Keratinocyte (primary cell): ENCODE results near the gene COMMD4. TPM values are rescaled to one million over a fixed set of nuclear protein-coding genes. Genes with fewer than 3 reads are reported as not detected.
"Not testable (repeated sequence)": the region's sequence is repeated elsewhere in the genome, so short reads cannot be mapped to it uniquely, and the experiment has no call there.

Experiments used
- DNase-seq: peaks from one replicate; pipeline ENCODE4 v3.0.0-alpha.2; 2011; ENCODE audit warnings: low read depth, missing footprints, low spot score
- FAIRE-seq: peaks from 2 replicates; lab custom pipeline; 2011; peaks lifted over from hg19 to GRCh38; lab: Jason Lieb, UNC
- H2AFZ ChIP-seq: 2 replicates; pipeline ENCODE4 v1.6.0; 2012; ENCODE audit warnings: low read length, control low read depth, inconsistent platforms; ENCODE audit not compliant: control insufficient read depth
- H3K27ac ChIP-seq: 2 replicates; pipeline ENCODE4 v1.5.1; 2011; ENCODE audit warnings: low read length; ENCODE audit not compliant: control insufficient read depth, insufficient read depth
- H3K27me3 ChIP-seq: 3 replicates; pipeline ENCODE4 v1.6.0; 2011; ENCODE audit warnings: low read length; ENCODE audit not compliant: control insufficient read depth, insufficient read depth; ENCODE audit errors: extremely low read depth
- H3K36me3 ChIP-seq, 2 experiments: 2 replicates in 1 of 2; 3 replicates in 1 of 2; pipeline ENCODE4 v1.5.1; 2011; ENCODE audit warnings: low read length in 2 of 2, mild to moderate bottlenecking in 1 of 2; ENCODE audit not compliant: control insufficient read depth in 2 of 2, insufficient read depth in 2 of 2; ENCODE audit errors: extremely low read depth in 1 of 2
- H3K4me1 ChIP-seq: 3 replicates; pipeline ENCODE4 v1.5.1; 2011; ENCODE audit warnings: low read length; ENCODE audit not compliant: control insufficient read depth, insufficient read depth; ENCODE audit errors: extremely low read depth
- H3K4me2 ChIP-seq: 3 replicates; pipeline ENCODE4 v1.6.0; 2011; ENCODE audit warnings: low read depth, low read length; ENCODE audit not compliant: control insufficient read depth, insufficient read depth; ENCODE audit errors: extremely low read depth
- H3K4me3 ChIP-seq, 3 experiments: fragments of 200-600 bp in 1 of 3; sonication (generic) in 1 of 3; 2 replicates in 2 of 3; 3 replicates in 1 of 3; pipeline ENCODE4 v1.5.1; 2011 to 2016; ENCODE audit warnings: low read length in 3 of 3, mild to moderate bottlenecking in 3 of 3, control low read depth in 2 of 3, inconsistent platforms in 1 of 3, low read depth in 1 of 3, mixed read lengths in 1 of 3, mixed run types in 1 of 3, moderate library complexity in 1 of 3; ENCODE audit not compliant: control insufficient read depth in 2 of 3, insufficient read depth in 2 of 3; ENCODE audit errors: extremely low read depth in 1 of 3
- H3K79me2 ChIP-seq: 2 replicates; pipeline ENCODE4 v1.6.0; 2012; ENCODE audit warnings: low read length; ENCODE audit not compliant: control insufficient read depth, insufficient read depth
- H3K9ac ChIP-seq: 3 replicates; pipeline ENCODE4 v1.6.0; 2011; ENCODE audit warnings: low read length; ENCODE audit not compliant: control insufficient read depth, insufficient read depth; ENCODE audit errors: extremely low read depth
- H3K9me1 ChIP-seq: 3 replicates; pipeline ENCODE4 v1.6.0; 2011; ENCODE audit warnings: low read length; ENCODE audit not compliant: control insufficient read depth, insufficient read depth; ENCODE audit errors: extremely low read depth
- H3K9me3 ChIP-seq: 2 replicates; pipeline ENCODE4 v1.5.1; 2012; ENCODE audit warnings: low read depth, low read length; ENCODE audit not compliant: control insufficient read depth
- H4K20me1 ChIP-seq: 3 replicates; pipeline ENCODE4 v1.6.0; 2011; ENCODE audit warnings: low read length; ENCODE audit not compliant: control insufficient read depth, insufficient read depth; ENCODE audit errors: extremely low read depth
- CTCF ChIP-seq, 3 experiments: IDR thresholded peaks in 1 of 3; conservative IDR thresholded peaks in 1 of 3; optimal IDR thresholded peaks in 1 of 3; 2 replicates in 2 of 3; 3 replicates in 1 of 3; pipeline versions ENCODE3 to v1.5.1; 2011; ENCODE audit warnings: low read length in 3 of 3, mild to moderate bottlenecking in 3 of 3, moderate library complexity in 2 of 3, control low read depth in 1 of 3, inconsistent platforms in 1 of 3; ENCODE audit not compliant: insufficient read depth in 2 of 3; ENCODE audit errors: extremely low read depth in 1 of 3
- EZH2 ChIP-seq: IDR thresholded peaks from one replicate; pipeline ENCODE4 v1.6.1; 2012; ENCODE audit warnings: inconsistent platforms, mild to moderate bottlenecking, low read length, moderate library complexity
- dilution Hi-C: fragments of 300-500 bp; cut with MboI; formaldehyde crosslinking; loops from one replicate; pipeline ENCODE4 v1.7.0; 2020; ENCODE audit warnings: low sequenced_read_pairs; ENCODE audit not compliant: extremely low pct_ligation_motif_present
- polyA plus RNA-seq, 5 experiments: library from polyadenylated mRNA; depleted of rRNA in 3 of 5; stranded (reverse) in 3 of 5; stranded (forward) in 1 of 5; unstranded in 1 of 5; fragments of >200 nt; gene quantifications; 1 replicate in 1 of 5; 2 replicates in 3 of 5; 3 replicates in 1 of 5; pipeline versions ENCODE4 v1.2.1 to v1.2.3, GENCODE V29; 2011 to 2012; ENCODE audit warnings: missing spikeins in 2 of 5, low read depth in 1 of 5, low replicate concordance in 1 of 5

COMMD4 gene
- polyA plus RNA-seq, 1 donor (not counting 4 experiments of a cell fraction or from before 2014, with no cell fraction given), result 48.2 TPM

GRCh38 chr15:75342221-75342620 is 6.4 kb downstream of the COMMD4 start:
- dilution Hi-C loops, result no loop called here
- H3K4me3 ChIP-seq, result no peak overlapping the region
- no peak overlapping the region for H3K27ac ChIP-seq
- peaks cover 0 to 8% of the 10 kb centered on the region in 2 experiments for H3K36me3 ChIP-seq
- H4K20me1 ChIP-seq, result no peaks in the 10 kb centered on the region
- no peak for DNase-seq
- no peak for FAIRE-seq
- H3K27me3 ChIP-seq, result peaks cover 5% of the 10 kb centered on the region
- no peaks in the 10 kb centered on the region for H3K4me1 ChIP-seq
- H3K4me2 ChIP-seq, result no peak overlapping the region
- no peak for TF ChIP-seq EZH2
- H2AFZ ChIP-seq, result no peak overlapping the region
- no peaks in the 10 kb centered on the region for H3K79me2 ChIP-seq
- H3K9ac ChIP-seq, result no peak overlapping the region
- H3K9me1 ChIP-seq, result no peaks in the 10 kb centered on the region
- no peaks in the 10 kb centered on the region for H3K9me3 ChIP-seq

- H3K9ac ChIP-seq, FAIRE-seq, H3K79me2 ChIP-seq, H3K4me2 ChIP-seq, H3K9me3 ChIP-seq, H3K36me3 ChIP-seq, H3K27ac ChIP-seq, DNase-seq, H3K9me1 ChIP-seq, dilution Hi-C loops, H3K4me3 ChIP-seq, H4K20me1 ChIP-seq, H2AFZ ChIP-seq, H3K4me1 ChIP-seq: not testable (repeated sequence)
- peaks cover 12% of the 10 kb centered on the region for H3K27me3 ChIP-seq
Measured at GRCh38 chr15:75343953-75344352, 8.1 kb downstream of the COMMD4 start.

- peaks cover 0 to 3% of the 10 kb centered on the region in 2 experiments for H3K36me3 ChIP-seq
- no peaks in the 10 kb centered on the region for H3K9me3 ChIP-seq
- peak within 1 kb of the TSS; percentile 61 for H3K9ac ChIP-seq
Measured at GRCh38 chr15:75346796-75347221, 10.9 kb downstream of the COMMD4 start, which contains the start of gene NEIL1. Gene NEIL1 (plus strand): TSS chr15:75347039. CDS start chr15:75348906, 1,867 bp downstream.

More at GRCh38 chr15:75346796-75347221, 10.9 kb downstream of the COMMD4 start, which contains the start of gene NEIL1:
- H3K79me2 ChIP-seq, result no peaks in the 10 kb centered on the region
- peak within 1 kb of the TSS; percentile 70 to 78 (median 72) for H3K4me3 ChIP-seq
- dilution Hi-C loops, result no loop called here
- H3K4me1 ChIP-seq, result peaks cover 7% of the 10 kb centered on the region
- H3K9me1 ChIP-seq, result no peaks in the 10 kb centered on the region
- H3K27me3 ChIP-seq, result peaks cover 12% of the 10 kb centered on the region
- H3K27ac ChIP-seq, result no peak within 1 kb of the TSS
- TF ChIP-seq EZH2 (no peak), CTCF (optimal IDR thresholded peaks at IDR 0.05 in 1 of 3, IDR thresholded peaks at IDR 0.05 in 1 of 3, conservative IDR thresholded peaks at IDR 0.05 in 1 of 3; ENCODE audit: extremely low read depth in 1 of 3, insufficient read depth in 2 of 3, low read length in 3 of 3) (no peak)
- H2AFZ ChIP-seq, result peak within 1 kb of the TSS; percentile 78
- DNase-seq (no peak), FAIRE-seq (no peak)
- H3K4me2 ChIP-seq, result peak within 1 kb of the TSS; percentile 83
- H4K20me1 ChIP-seq, result no peaks in the 10 kb centered on the region
